ENCODE measurements around the gene APBA2.

The APBA2 gene

DNA sequence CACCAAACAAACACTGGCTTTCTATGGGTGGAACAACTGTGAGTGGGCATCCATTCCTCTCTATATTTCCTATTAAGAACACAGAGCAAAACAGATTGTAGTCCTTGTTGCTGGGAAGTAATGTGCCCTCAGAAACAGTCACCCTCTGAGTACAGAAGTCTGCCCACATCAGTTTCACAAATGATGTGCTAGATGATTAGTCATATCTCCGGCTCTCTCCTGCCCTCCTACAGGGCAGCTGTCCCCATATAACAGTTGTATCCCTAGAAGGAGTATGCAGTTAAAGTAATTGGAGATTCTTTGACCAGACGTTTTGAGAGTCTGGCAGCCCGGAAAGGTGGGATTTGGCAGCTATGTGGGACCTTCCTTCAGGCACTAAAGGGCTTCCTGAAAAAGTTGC is 159.9 kb downstream of the APBA2 start:
- DNase-seq = no peak

DNA sequence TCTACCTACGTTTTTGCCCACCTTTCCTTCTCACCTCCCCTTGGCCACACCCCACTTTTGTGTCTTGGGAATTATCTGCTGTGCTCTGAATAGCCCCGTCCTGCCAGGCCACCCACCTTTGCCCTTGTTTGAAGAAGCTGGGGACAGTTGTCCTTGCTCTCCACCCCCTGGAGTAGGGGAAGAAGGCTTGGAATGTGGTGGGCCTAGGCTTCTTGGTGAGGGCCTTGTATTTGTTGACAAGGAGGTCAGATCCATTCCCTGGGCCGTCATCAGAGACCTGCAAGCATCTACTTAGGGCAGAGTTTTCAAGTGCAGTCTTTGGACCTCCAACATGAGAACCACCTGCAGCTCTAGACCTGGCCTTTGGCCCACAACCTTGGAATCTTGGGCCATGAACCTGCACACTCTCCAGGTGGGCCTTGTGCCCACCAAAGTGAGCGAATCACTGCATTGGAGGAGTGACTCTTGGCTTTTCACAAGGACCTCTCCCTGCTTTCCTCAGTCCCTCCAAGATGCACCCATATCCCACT is 160.6 kb downstream of the APBA2 start:
- DNase-seq = no peak

DNA sequence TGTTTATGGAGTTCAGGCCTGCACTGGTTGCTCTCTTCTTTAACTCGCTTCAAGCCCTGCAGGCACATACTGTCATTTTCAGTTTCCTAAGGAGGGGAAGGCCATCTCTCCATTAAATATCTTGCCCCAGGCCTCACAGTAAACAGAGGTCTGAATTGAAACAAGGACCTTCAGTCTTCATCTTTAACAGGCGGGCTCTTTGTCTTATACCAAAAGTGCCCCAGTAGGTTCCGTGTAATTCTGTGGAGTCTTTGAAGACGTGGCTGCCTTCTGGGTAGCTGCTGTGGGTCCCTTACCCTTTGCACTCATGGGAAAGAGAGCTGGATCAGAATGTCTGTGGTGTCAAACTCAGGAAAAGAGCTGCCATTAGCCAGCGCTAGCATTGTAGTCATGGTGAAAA is 161.2 kb downstream of the APBA2 start:
- no peak for DNase-seq

- DNase-seq = no peak
Measured at GRCh38 chr15:29048011-29048410, 162.2 kb downstream of the APBA2 start.

GRCh38 chr15:29050870-29051269 is 165.1 kb downstream of the APBA2 start:
- no peak for DNase-seq

DNA sequence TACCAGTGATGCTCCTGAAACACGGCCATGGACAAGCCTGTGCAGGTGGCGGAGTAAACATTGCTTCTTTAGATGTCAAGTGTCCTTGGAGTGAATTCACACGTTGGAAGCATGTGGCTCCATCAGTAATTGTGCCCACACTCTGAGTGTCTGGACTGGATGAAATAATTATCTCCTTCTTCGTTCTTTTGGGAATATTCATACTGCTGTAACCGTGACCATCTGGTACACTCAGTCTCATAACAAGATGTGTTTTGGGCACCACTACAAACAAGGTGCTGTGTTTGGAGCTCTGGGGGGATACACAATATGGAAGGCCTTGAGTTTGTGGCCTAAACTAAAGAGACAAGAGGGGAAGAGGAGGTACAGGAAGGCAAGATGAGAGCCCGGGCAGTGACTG is 165.6 kb downstream of the APBA2 start:
- DNase-seq = no peak

GRCh38 chr15:29053006-29053405 is 167.2 kb downstream of the APBA2 start:
- no peak for DNase-seq

- no peak for DNase-seq
Measured at GRCh38 chr15:29053661-29054131, 167.9 kb downstream of the APBA2 start.

- no peak for DNase-seq
Measured at GRCh38 chr15:29054171-29055045, 168.6 kb downstream of the APBA2 start.

GRCh38 chr15:29055876-29056275 is 170.1 kb downstream of the APBA2 start:
- DNase-seq = no peak

DNA sequence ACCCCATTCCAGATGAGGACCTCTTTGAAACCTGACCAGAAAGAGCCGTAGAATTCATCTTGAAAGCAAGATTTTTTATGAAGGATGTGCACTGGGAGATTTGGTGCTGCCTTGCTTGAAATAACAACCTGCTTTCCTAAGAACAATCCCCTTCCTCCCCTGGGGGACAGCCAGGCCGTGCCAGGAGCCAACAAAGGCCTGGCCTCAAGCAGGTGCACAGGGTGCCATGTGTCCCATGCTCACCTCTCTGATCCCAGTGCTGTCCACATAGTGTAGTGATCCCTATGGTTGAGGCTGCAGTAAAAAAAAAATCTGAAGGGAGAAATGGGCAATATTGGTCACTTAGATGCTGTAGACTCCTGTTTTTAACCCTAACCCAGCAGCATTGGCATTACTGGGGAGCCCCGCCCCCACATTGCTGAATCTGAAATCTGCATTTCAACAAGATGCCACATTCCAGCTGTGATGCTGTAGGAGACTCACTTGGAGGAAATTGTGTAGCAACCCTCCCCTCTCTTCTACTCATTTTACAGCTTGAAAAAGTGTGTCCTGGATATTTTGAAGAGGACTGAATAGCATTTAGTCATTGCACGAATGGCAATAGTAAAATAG is 171.2 kb downstream of the APBA2 start:
- no peak for DNase-seq

- DNase-seq = no peak
Measured at GRCh38 chr15:29057856-29058255, 172.1 kb downstream of the APBA2 start.

- DNase-seq = no peak
Measured at GRCh38 chr15:29058903-29059539, 173.2 kb downstream of the APBA2 start.

- no peak for DNase-seq
Measured at GRCh38 chr15:29059871-29060640, 174.3 kb downstream of the APBA2 start.

DNA sequence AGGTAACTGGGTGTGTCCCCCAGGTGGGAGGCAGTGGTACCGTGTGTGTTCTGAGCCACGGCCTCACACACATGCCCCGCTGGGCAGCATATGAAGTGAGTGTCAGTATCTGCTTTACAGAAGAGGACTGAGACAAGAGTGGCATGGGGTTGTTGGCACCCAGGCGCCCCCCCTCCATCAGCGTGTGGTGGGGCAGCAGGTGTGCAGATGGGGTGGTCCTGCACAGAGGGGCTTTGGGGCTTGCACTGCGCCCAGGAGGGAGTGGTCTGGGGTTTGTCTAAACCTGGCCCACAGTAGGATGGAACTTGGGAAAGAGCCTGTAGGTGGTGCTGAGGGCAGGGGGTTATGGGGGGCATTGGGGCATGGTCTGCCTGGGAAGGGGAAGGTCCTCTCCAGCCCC is 176.0 kb downstream of the APBA2 start:
- no peak for DNase-seq

DNA sequence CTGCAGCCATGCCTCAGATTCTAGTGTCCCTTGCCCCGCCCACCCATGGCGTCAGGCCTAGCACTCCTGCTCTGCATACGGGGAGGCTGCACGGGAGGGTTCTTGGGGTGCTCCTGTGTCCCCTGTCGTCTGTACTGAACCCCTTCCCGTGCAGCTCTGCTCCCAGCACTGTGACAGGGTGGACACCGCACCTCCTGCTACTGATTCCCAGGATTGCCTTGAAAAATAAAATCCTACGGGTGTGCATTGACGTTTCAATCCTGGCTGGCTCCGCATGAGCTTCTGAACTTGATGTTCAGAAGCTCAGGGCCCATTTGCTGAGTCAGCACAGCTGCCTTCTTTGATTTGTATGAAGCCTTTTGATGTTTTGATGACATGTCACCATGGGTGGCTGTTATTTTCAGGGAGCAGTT is 176.4 kb downstream of the APBA2 start:
- DNase-seq = no peak

- DNase-seq = no peak
Measured at GRCh38 chr15:29062626-29063025, 176.9 kb downstream of the APBA2 start.

GRCh38 chr15:29063646-29064045 is 177.9 kb downstream of the APBA2 start:
- no peak for DNase-seq

DNA sequence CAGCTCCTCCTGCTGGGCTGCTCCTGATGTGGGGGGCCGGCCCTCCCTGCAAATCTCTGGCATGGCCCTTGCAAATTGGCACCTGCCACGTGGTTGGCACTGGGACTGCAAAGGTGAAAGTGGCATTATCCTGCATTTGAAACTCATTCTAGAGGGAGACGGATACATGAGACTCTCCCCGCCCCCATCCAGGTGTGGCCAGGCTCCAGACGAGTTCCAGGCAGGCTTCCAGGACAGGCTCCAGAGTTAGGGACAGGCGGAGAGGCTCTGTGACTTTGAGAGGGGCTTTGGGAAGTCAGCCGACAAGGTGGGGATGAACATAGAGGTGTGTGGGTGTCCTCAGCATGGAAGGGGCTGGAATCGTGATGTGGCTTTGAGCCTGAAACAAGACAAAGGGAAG is 178.5 kb downstream of the APBA2 start:
- DNase-seq = no peak

DNA sequence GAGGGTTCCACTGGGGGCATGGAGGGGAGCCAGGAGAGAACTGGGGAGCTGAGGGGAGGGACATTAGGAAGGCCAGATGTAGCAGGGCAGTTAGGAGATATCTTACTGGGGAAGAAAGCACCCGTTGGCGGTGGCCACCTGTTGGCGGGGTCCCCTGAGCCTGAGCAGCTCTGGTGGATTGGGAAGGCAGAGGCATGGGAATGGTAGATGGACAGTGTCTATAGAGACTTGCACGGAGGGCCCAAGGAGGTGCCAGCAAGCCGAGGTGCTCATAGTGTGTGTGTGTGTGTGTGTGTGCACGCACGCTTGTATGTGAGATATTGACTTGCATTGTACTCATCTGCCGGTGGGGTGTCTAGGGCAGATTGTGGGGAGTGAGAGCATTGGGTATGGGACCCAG is 179.0 kb downstream of the APBA2 start:
- no peak for DNase-seq

- no peak for DNase-seq
Measured at GRCh38 chr15:29065571-29065970, 179.8 kb downstream of the APBA2 start.

DNA sequence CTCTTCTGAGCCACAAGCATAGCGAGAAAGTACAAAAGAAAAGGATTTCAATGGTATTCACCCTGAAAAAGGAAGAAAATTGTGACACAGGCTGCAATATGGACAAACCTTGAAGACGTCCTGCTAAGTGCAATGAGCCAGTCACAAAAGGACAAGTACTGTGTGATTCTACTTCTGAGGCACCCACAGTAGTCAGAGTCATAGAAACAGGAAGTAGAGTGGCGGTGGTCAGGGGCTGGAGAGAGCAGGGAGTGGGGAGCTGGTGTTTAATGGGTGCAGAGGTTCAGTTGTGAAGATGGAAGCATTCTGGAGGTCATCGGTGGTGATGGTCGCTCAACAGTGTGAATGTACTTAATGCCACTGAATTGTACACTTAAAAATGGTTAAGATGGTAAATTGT is 180.5 kb downstream of the APBA2 start:
- peak; percentile 38 to 58 for DNase-seq

DNA sequence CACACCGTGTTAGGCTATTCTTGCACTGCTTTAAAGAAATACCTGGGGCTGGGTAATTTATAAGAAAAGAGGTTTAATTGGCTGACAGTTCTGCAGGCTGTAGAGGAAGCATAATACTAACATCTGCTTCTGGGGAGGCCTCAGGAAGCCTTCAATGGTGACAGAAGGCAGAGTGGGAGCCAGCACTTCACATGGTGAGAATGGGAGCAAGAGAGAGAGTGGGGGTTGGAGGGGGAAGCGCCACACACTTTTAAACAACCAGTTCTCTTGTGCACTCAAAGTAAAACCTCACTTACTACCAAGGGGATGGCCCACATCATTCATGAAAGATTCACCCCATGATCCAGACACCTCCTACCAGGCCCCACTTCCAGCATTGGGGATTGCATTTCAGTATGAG is 181.1 kb downstream of the APBA2 start:
- peak; percentile 34 to 36 for DNase-seq

Measured in Kasumi-1 (cell line).